ENCODE results near the gene TSPAN9. TPM values are rescaled to one million over a fixed set of nuclear protein-coding genes. Genes with fewer than 3 reads are reported as not detected.
A peak's percentile ranks its signal among the peaks of the same experiment; 100 is the strongest.

The TSPAN9 gene
- total and polyA plus RNA-seq, 11 donors: 70.0 to 387 (median 151) TPM

DNA sequence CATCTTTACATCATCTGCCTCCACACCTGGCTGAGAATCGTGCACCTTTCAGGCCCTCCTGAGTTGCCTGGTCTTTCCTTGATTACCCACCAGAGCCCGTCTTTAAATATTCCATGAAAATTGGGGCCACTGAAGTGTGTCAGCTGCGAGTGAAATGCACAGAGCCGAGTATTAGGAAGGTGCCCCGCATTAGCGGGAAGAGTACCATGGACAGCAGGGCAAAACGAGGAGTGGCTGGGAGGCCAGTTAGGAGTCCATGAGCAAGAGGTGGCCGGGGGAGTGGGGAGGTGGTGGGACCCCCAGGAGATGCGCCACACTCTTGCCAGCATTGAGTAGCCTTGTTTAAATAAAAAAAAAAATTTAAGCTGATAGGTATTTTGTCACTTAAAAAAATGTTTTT is 99.6 kb downstream of the TSPAN9 start:
- DNase-seq: no peak
- Histone ChIP-seq H3K27me3 (no peaks in the 10 kb centered on the region), H3K4me3 (no peak overlapping the region), H3K9me3 (no peaks in the 10 kb centered on the region), H3K4me1 (peaks cover 0 to 51% (median 20%) of the 10 kb centered on the region in 12 donors), H3K27ac (no peak overlapping the region), H3K36me3 (no peaks in the 10 kb centered on the region)
- TF ChIP-seq, protein P1, sequence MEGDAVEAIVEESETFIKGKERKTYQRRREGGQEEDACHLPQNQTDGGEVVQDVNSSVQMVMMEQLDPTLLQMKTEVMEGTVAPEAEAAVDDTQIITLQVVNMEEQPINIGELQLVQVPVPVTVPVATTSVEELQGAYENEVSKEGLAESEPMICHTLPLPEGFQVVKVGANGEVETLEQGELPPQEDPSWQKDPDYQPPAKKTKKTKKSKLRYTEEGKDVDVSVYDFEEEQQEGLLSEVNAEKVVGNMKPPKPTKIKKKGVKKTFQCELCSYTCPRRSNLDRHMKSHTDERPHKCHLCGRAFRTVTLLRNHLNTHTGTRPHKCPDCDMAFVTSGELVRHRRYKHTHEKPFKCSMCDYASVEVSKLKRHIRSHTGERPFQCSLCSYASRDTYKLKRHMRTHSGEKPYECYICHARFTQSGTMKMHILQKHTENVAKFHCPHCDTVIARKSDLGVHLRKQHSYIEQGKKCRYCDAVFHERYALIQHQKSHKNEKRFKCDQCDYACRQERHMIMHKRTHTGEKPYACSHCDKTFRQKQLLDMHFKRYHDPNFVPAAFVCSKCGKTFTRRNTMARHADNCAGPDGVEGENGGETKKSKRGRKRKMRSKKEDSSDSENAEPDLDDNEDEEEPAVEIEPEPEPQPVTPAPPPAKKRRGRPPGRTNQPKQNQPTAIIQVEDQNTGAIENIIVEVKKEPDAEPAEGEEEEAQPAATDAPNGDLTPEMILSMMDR (IDR thresholded peaks at IDR 0.05): no peak
- TF ChIP-seq POLR2A (IDR thresholded peaks at IDR 0.05): no peak
- intact Hi-C loops (cut with DNase I): loop anchor here in 1 of 10 donors (10.0 kb wide), 1 partner anchor 1968 kb away; no protein-coding TSS in a partner anchor
- WGBS, 4 donors: 87 to 90% (median 88%) methylated on average over 9 of the region's 9 CpGs
- no peak for ATAC-seq

DNA sequence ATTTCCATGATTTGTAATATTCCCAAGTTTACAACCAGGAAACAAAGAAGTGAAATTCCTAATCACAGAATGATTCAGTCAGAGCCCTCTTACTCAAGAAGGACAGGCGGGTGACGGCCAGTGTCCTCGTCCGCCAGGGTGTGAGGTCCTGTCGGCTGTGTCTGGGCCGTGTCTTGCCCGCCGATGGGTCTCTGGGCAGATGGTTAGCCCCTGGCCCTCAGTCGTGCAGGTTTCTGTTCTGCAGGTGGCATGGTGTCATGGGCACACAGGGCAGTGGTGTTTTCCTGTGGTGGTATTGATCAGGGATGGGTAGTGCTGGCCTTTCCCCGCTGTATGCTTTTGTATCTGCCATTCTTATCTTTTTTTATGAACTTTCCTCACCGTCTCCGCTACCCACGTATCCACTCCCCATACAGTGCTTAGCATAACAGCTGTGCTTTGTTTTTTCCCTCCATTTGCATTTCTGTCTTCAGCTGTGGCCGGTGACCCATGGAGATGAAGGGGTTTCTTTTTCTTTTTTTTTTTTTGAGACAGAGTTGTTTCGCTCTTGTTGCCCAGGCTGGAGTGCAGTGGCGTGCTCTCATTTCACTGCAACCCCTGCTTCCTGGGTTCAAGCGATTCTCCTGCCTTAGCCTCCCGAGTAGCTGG is 100.7 kb downstream of the TSPAN9 start:
- no peak for ATAC-seq
- Histone ChIP-seq H3K36me3 (no peaks in the 10 kb centered on the region), H3K4me1 (peaks cover 0 to 41% (median 17%) of the 10 kb centered on the region in 12 donors), H3K27ac (no peak overlapping the region), H3K4me3 (no peak overlapping the region), H3K9me3 (no peaks in the 10 kb centered on the region), H3K27me3 (no peaks in the 10 kb centered on the region)
- intact Hi-C loops (cut with DNase I): loop anchor here in 1 of 10 donors (10.0 kb wide), 1 partner anchor 1967 kb away; no protein-coding TSS in a partner anchor
- DNase-seq: no peak
- 92 to 94% (median 93%) methylated on average over 18 of the region's 18 CpGs for WGBS, 4 donors
- TF ChIP-seq, protein P1 (IDR thresholded peaks at IDR 0.05): no peak
- no peak for TF ChIP-seq POLR2A (IDR thresholded peaks at IDR 0.05)

DNA sequence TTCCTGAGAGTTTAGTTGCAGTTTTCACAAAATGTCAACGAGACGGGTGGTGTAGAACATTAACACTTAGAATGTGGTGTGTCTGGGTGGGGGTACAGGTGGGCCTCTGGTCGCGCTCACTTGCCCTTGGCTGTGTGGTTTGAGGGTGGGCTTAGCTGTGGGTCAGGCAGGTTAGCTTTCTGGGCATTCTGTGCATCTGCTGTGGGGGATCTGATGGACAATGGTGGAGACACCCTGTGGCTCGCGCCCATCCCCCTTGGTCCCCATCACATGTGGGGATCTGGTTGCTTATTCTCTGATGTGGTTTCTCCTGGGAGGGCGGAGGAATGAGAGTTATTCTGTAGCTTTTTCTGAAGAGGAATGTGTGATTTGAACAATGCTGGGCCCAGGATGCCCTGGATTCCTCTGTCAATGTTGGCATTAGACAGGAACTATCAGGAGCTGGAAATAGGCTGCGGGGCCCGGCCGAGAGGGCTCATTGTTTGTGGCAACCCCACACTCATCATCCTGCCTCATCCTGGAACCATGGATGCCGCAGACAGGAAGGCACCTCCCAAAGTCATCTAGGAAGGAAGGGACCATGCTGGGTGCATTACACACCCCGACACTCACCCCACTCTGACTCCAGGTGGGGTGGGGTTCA is 101.6 kb downstream of the TSPAN9 start:
- Histone ChIP-seq H3K36me3 (no peaks in the 10 kb centered on the region), H3K9me3 (no peaks in the 10 kb centered on the region), H3K4me3 (no peak overlapping the region), H3K27ac (peak overlapping the region in 1 of 12 donors; percentile 8), H3K27me3 (no peaks in the 10 kb centered on the region), H3K4me1 (peaks cover 0 to 37% (median 17%) of the 10 kb centered on the region in 12 donors)
- ATAC-seq (peak in 2 of 4 donors; percentile 23 to 34), DNase-seq (no peak)
- TF ChIP-seq, protein P1 (IDR thresholded peaks at IDR 0.05): no peak
- TF ChIP-seq POLR2A (IDR thresholded peaks at IDR 0.05): no peak
- WGBS, 4 donors: 68 to 71% (median 70%) methylated on average over 12 of the region's 12 CpGs
- intact Hi-C loops (cut with DNase I): loop anchor here in 1 of 10 donors (10.0 kb wide), 1 partner anchor 1966 kb away; no protein-coding TSS in a partner anchor

DNA sequence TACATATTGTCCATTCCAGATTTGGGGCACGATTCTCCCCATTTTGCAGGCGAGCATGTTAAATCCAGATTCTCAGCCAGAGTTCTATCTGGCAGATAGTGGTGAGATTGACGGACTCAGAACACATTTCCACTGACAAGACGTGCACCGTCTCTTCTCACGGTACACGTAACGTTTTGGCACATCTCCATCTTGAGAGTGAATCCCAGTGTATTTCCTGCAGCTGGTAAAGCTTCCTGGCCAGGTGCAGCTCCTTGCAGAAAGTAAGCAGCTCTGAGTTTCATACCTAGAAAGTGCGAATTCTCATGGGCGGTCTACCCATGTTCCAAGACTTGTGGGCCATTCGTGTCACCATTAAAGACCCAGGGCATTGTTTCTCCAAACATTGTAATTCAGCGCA is 102.6 kb downstream of the TSPAN9 start:
- 61 to 69% (median 66%) methylated on average over 12 of the region's 12 CpGs for WGBS, 4 donors

More for the DNA sequence above, 102.6 kb downstream of the TSPAN9 start:
- H3K4me1 ChIP-seq: peaks cover 0 to 42% (median 19%) of the 10 kb centered on the region in 12 donors
- no peak overlapping the region for H3K4me3 ChIP-seq
- DNase-seq (no peak), ATAC-seq (no peak)
- no peaks in the 10 kb centered on the region for H3K27me3 ChIP-seq
- H3K27ac ChIP-seq: peak overlapping the region in 1 of 12 donors; percentile 8
- intact Hi-C loops (cut with DNase I): loop anchor here in 2 of 10 donors (5.0 to 10.0 kb wide), 2 partner anchors 32 to 1965 kb away; no protein-coding TSS in a partner anchor
- no peaks in the 10 kb centered on the region for H3K9me3 ChIP-seq
- H3K36me3 ChIP-seq: no peaks in the 10 kb centered on the region
- no peak for TF ChIP-seq POLR2A (IDR thresholded peaks at IDR 0.05)

All from heart left ventricle (tissue), 16 donors.